OCI-LY3 (cell line): ENCODE results near the gene MAK.

Experiments used
- CTCF ChIP-seq: fragments of 200-600, 300-600 bp; sonication (generic); IDR thresholded peaks from 2 replicates; pipeline ENCODE4 v1.5.1; 2014; ENCODE audit warnings: antibody characterized with exemption, low read length, low read depth
- EZH2phosphoT487 ChIP-seq: fragments of 200-600 bp; shearing (Covaris generic); IDR thresholded peaks from 2 replicates; pipeline ENCODE4 v1.6.1; 2018; ENCODE audit warnings: antibody characterized with exemption, mixed run types, low read depth

- TF ChIP-seq CTCF (no peak), EZH2phosphoT487 (no peak)
These were observed 66.9 kb downstream of the MAK start for GRCh38 chr6:10771371-10771894.
